ENCODE data around the gene DPY19L1. TPM values are rescaled to one million over a fixed set of nuclear protein-coding genes. Genes with fewer than 3 reads are reported as not detected.
A peak's percentile ranks its signal among the peaks of the same experiment; 100 is the strongest.

DPY19L1 gene
- total RNA-seq, 1 donor from 2014 or later: 33.6 TPM

DNA sequence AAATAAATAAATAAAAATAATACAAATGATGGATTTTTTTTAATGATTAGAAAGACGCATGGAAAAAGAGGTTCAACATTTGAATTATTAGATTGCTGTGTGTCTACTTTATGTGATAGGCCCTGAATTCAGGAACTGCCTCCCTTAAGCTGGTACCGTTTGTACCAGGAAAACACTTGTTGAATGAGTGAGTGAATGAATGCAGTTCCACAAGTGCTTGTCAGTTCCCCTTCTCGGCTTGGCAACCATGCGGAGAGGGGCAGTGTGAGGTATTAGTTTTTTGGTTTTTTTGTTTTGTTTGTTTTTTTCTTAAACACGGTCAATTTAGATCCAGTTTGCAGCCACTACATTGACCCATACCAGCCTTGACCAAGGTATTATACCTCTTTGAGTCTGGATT, 2.1 kb upstream of the DPY19L1 start:
- TF ChIP-seq, protein P1, sequence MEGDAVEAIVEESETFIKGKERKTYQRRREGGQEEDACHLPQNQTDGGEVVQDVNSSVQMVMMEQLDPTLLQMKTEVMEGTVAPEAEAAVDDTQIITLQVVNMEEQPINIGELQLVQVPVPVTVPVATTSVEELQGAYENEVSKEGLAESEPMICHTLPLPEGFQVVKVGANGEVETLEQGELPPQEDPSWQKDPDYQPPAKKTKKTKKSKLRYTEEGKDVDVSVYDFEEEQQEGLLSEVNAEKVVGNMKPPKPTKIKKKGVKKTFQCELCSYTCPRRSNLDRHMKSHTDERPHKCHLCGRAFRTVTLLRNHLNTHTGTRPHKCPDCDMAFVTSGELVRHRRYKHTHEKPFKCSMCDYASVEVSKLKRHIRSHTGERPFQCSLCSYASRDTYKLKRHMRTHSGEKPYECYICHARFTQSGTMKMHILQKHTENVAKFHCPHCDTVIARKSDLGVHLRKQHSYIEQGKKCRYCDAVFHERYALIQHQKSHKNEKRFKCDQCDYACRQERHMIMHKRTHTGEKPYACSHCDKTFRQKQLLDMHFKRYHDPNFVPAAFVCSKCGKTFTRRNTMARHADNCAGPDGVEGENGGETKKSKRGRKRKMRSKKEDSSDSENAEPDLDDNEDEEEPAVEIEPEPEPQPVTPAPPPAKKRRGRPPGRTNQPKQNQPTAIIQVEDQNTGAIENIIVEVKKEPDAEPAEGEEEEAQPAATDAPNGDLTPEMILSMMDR (IDR thresholded peaks at IDR 0.05; ENCODE audit: unreplicated experiment): no peak
- no peak overlapping the region for H3K4me3 Mint-ChIP-seq (ENCODE audit: unreplicated experiment)
- peaks cover 6% of the 10 kb centered on the region for H3K27me3 Mint-ChIP-seq (ENCODE audit: unreplicated experiment)
- DNase-seq (ENCODE audit: low spot score): no peak
- no peaks in the 10 kb centered on the region for H3K36me3 Mint-ChIP-seq (ENCODE audit: low read depth, unreplicated experiment)
- peaks cover 24% of the 10 kb centered on the region for H3K4me1 Mint-ChIP-seq (ENCODE audit: unreplicated experiment)
- H3K27ac Mint-ChIP-seq (ENCODE audit: unreplicated experiment): no peak overlapping the region
- no peaks in the 10 kb centered on the region for H3K9me3 Mint-ChIP-seq (ENCODE audit: unreplicated experiment)

DNA sequence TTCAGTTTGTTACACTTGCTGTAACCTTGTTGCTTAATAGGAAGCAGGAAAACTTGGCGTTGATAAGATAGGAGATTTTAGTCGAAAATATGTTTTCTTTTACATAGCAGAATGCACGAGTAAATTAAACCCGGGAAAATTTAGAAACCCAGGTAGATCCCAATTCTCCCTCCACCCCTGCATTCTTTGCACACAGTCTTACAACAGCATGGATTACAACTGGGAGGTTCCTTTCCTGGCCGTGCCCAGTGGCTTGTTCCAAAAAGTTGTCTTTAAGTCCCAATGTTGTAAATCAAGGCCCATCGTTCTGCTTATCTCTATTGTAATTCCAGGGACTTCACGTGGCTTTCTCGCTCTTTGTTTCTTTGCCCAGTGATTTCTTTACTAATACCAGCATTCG, 1.1 kb upstream of the DPY19L1 start:
- peaks cover 24% of the 10 kb centered on the region for H3K4me1 Mint-ChIP-seq (ENCODE audit: unreplicated experiment)
- H3K9me3 Mint-ChIP-seq (ENCODE audit: unreplicated experiment): no peaks in the 10 kb centered on the region
- no peaks in the 10 kb centered on the region for H3K36me3 Mint-ChIP-seq (ENCODE audit: low read depth, unreplicated experiment)
- TF ChIP-seq, protein P1 (IDR thresholded peaks at IDR 0.05; ENCODE audit: unreplicated experiment): no peak
- DNase-seq (ENCODE audit: low spot score): no peak
- peaks cover 6% of the 10 kb centered on the region for H3K27me3 Mint-ChIP-seq (ENCODE audit: unreplicated experiment)
- H3K4me3 Mint-ChIP-seq (ENCODE audit: unreplicated experiment): peak overlapping the region; percentile 89
- H3K27ac Mint-ChIP-seq (ENCODE audit: unreplicated experiment): no peak overlapping the region

DNA sequence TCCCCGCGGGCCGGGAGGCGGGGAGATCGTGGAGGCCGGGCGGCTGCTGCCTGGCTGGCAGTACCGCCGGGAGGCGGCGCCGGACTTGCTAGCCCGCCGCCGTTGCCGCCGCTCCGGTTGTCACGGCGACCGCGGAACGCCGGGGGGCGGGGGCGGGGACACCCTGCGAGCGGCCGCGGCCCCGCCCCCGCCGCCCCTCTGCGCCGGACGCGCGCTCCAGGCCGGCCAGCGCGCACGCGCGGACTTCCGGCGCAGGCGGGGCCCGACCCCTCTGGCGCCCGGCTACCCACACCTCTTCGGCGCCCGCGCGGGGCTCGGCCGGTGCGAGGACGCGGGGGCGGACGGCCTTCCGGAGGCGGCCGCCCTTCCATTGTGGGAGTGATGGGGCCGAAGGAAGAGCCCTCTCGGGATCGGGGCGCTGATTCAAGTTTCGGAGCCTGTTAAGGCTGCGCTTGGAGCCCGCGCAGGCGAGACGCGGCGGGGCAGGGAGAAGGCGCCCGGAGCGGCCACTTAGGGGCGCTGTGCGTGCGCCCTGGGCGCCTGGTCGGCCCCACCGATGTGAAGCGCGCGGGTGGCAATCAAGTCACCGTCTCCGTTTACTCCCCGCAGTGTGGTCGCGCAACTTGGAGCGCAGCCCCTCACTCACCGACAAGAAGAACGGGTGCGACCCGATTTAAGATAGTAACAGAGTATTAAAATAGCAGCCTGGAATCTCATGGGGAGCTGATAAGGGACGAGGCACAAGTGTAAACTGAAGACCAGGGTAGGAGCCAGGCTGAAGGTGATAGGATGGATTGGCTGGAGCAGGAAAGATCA, 449 bp upstream of the DPY19L1 start:
- no peak overlapping the region for H3K27ac Mint-ChIP-seq (ENCODE audit: unreplicated experiment)
- H3K9me3 Mint-ChIP-seq (ENCODE audit: unreplicated experiment): no peaks in the 10 kb centered on the region
- peak overlapping the region; percentile 89 for H3K4me3 Mint-ChIP-seq (ENCODE audit: unreplicated experiment)
- DNase-seq (ENCODE audit: low spot score): peak; percentile 95
- peaks cover 4% of the 10 kb centered on the region for H3K27me3 Mint-ChIP-seq (ENCODE audit: unreplicated experiment)
- TF ChIP-seq, protein P1 (IDR thresholded peaks at IDR 0.05; ENCODE audit: unreplicated experiment): peak; percentile 40
- H3K36me3 Mint-ChIP-seq (ENCODE audit: low read depth, unreplicated experiment): no peaks in the 10 kb centered on the region
- H3K4me1 Mint-ChIP-seq (ENCODE audit: unreplicated experiment): peaks cover 29% of the 10 kb centered on the region

DNA sequence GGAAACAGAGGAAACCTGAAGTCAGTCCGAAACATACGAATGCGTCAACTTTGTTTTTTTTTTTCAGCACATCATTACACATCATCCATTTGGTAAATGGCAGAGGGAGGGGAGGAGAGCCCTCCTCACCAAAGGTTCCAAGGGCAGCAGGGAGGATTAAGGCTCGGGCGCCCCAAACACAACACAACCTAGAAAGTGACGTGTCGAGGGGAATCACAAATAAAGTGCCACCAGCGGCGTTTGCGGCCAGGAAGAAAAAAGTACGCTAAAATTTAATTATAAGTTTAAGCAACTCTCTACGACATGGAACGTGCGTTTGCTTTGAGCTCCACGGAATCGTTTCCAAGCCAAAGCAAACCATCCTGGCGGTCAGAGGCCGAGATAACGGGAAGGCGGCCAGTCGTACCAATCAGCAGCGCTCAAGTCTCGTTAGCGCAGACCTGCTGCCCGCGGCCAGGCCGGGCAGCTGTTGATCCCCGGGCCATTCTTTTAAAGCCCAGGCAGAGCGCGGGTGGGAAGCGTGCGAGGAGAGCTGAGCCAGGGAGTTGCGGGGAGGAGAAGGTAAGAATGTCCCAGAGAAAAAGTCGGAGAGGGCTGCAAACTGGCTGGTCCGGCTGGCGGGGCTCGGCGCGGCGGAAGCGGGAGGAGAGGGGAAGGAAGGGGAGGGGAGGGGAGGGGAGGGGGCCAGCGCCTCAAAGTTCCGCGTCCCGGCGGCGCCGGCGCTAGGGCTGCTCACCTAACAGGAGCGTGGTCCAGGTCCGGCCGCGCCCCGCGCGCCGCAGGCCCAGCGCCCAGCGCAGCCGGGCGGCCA, 719 bp downstream of the DPY19L1 start:
- peak; percentile 55 for DNase-seq (ENCODE audit: low spot score)
- TF ChIP-seq, protein P1 (IDR thresholded peaks at IDR 0.05; ENCODE audit: unreplicated experiment): no peak
- H3K4me3 Mint-ChIP-seq (ENCODE audit: unreplicated experiment): peak overlapping the region; percentile 95
- H3K4me1 Mint-ChIP-seq (ENCODE audit: unreplicated experiment): peaks cover 31% of the 10 kb centered on the region
- no peaks in the 10 kb centered on the region for H3K36me3 Mint-ChIP-seq (ENCODE audit: low read depth, unreplicated experiment)
- no peaks in the 10 kb centered on the region for H3K9me3 Mint-ChIP-seq (ENCODE audit: unreplicated experiment)
- peak overlapping the region; percentile 86 for H3K27ac Mint-ChIP-seq (ENCODE audit: unreplicated experiment)
- H3K27me3 Mint-ChIP-seq (ENCODE audit: unreplicated experiment): peaks cover 4% of the 10 kb centered on the region

All from endothelial cell (in vitro differentiated cells).